Right lobe of liver (tissue), 4 donors: ENCODE data around the gene ANO9.

ENCODE experiments used
- POLR2A ChIP-seq: fragments of 450-650 bp; IDR thresholded peaks from one replicate; pipeline ENCODE4 v1.6.1; 2017; ENCODE audit warnings: antibody characterized with exemption, mild to moderate bottlenecking
- TF ChIP-seq, protein P1 (sequence below), 4 donors: fragments of 200-600 bp in 3 of 4; fragments of 450-650 bp in 1 of 4; IDR thresholded peaks; one replicate each; pipeline versions ENCODE4 v1.5.1 to v1.8.0; 2016 to 2022; ENCODE audit warnings: antibody characterized with exemption in 4 of 4, mild to moderate bottlenecking in 2 of 4
- donor health status: DM: no; HTN: no; CAD: no.
- donor health status: DM: no; HTN: no; CAD: no.
- donor health status: DM: no; HTN: yes; CAD: no.

DNA sequence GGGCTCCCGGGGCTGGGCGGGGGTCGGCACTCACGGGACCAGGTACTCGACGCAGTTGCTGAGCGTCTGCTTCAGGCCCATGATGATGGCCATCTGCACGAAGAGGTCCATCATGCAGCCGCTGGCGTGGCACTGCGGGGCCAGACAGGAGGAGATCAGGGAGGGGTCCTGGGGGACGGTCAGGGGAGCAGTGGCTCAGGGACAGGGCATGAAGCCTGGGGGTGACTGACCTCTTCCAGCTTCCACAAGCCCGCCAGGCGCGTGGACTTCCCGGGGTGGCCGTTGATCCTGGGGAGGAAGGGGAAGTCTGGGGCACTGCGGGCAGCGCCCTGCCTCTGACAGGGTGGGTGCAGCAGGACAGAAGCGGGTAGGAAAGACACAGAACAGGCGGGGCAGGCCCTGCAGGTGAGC, 20.9 kb downstream of the ANO9 start:
- TF ChIP-seq, protein P1, sequence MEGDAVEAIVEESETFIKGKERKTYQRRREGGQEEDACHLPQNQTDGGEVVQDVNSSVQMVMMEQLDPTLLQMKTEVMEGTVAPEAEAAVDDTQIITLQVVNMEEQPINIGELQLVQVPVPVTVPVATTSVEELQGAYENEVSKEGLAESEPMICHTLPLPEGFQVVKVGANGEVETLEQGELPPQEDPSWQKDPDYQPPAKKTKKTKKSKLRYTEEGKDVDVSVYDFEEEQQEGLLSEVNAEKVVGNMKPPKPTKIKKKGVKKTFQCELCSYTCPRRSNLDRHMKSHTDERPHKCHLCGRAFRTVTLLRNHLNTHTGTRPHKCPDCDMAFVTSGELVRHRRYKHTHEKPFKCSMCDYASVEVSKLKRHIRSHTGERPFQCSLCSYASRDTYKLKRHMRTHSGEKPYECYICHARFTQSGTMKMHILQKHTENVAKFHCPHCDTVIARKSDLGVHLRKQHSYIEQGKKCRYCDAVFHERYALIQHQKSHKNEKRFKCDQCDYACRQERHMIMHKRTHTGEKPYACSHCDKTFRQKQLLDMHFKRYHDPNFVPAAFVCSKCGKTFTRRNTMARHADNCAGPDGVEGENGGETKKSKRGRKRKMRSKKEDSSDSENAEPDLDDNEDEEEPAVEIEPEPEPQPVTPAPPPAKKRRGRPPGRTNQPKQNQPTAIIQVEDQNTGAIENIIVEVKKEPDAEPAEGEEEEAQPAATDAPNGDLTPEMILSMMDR (IDR thresholded peaks at IDR 0.05) = no peak
- no peak for TF ChIP-seq POLR2A
